Activated naive CD4-positive, alpha-beta T cell treated with anti-CD3 and anti-CD28 coated beads, Interleukin-2, amount 10 ng/mL, durations not matched to agents 7 days and 5 days (primary cell): ENCODE data around the gene OR10A6.

Experiments used
- CTCF ChIA-PET: fragments of 350-600 bp; sonication (Branson Sonifier 250); formaldehyde crosslinking; loops from one replicate; lab custom pipeline; 2021; ENCODE audit warnings: antibody characterized with exemption; lab: Charles Lee
- DNase-seq: peaks from one replicate; pipeline ENCODE4 v3.0.0-alpha.2; 2020
- H3K27ac Mint-ChIP-seq: one replicate; pipeline ENCODE4 v1.8.0; 2021; ENCODE audit warnings: mild to moderate bottlenecking, moderate library complexity, mixed read lengths
- H3K27me3 Mint-ChIP-seq: one replicate; pipeline ENCODE4 v1.8.0; 2021; ENCODE audit warnings: mild to moderate bottlenecking, mixed read lengths
- H3K36me3 Mint-ChIP-seq: one replicate; pipeline ENCODE4 v1.8.0; 2021; ENCODE audit warnings: mixed read lengths
- H3K4me1 Mint-ChIP-seq: one replicate; pipeline ENCODE4 v1.8.0; 2021; ENCODE audit warnings: mixed read lengths
- H3K4me3 Mint-ChIP-seq: one replicate; pipeline ENCODE4 v1.8.0; 2021; ENCODE audit warnings: mild to moderate bottlenecking, moderate library complexity, mixed read lengths
- H3K9me3 Mint-ChIP-seq: one replicate; pipeline ENCODE4 v1.8.0; 2021; ENCODE audit warnings: mixed read lengths

Gene OR10A6

DNA sequence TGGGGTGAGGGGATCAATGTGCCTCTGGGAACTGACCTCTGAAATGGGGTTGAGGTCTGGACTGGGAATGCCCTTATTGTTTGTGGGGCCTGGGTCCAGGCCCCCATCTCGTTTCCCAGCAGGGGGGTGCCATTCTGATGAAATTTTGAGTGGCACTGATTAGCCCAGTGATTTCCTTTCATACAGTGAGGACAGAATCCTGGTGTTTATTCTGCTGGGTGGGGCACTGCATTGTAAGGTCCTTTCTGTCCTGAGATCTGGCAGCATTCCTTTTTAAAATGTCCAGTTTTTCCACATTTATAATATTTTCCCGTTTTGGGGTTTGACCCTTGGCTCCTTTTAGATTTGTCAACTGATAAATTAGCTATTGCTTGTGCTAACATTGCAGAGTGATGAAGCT lies 27.1 kb downstream of the OR10A6 start:
- H3K9me3 Mint-ChIP-seq = no peaks in the 10 kb centered on the region
- no peaks in the 10 kb centered on the region for H3K4me1 Mint-ChIP-seq

DNA sequence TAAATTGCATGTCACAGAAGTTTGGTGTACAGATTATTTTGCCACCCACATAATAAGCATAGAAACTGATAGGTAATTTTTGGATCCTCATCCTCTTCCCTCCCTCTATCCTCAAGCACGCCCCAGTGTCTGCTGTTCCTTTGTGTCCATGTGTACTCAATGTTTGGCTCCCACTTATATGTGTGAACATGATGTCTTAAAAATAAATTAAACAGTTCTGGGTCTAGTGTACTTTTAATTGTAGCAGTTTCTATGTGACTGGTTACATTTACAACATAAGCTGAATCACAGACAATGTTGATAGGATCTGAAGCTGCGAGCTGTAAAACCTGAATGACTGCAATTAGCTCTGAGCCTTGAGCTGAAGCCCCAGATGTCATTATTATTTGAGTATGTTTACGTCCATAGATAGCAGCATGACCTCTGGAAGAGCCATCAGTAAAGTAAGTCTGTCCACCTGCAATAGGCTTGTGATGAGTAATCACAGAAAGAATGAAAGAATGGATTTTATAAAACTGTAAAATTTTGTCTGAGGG lies 29.7 kb downstream of the OR10A6 start:
- H3K4me1 Mint-ChIP-seq = no peaks in the 10 kb centered on the region
- DNase-seq = no peak
- no peak overlapping the region for H3K4me3 Mint-ChIP-seq
- H3K27ac Mint-ChIP-seq = no peak overlapping the region
- H3K27me3 Mint-ChIP-seq = peaks cover 3% of the 10 kb centered on the region
- CTCF ChIA-PET = no interaction called here
- no peaks in the 10 kb centered on the region for H3K9me3 Mint-ChIP-seq
- H3K36me3 Mint-ChIP-seq = no peaks in the 10 kb centered on the region

More for the DNA sequence above, 27.1 kb downstream of the OR10A6 start:
- CTCF ChIA-PET = no interaction called here
- no peaks in the 10 kb centered on the region for H3K36me3 Mint-ChIP-seq
- H3K4me3 Mint-ChIP-seq = no peak overlapping the region
- peaks cover 8% of the 10 kb centered on the region for H3K27me3 Mint-ChIP-seq
- no peak overlapping the region for H3K27ac Mint-ChIP-seq
- DNase-seq = no peak

DNA sequence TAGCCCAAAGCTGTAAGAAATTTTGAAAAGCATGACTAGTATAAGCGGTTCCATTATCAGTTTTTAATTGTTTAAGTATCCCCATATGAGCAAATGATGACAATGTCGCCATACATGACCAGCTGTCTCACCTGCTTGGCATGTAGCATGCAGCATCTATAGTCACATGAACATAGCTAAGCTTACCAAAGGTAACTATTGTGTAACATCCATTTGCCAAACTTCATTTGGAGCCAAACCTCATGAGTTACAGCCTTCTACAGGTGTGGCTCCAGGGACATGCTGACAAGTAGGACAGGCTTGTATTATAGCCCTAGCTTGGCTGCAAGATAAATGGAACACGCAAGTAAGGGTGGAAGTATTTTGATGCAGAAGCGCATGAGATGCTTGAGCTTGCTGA lies 30.4 kb downstream of the OR10A6 start:
- H3K4me1 Mint-ChIP-seq = no peaks in the 10 kb centered on the region
- H3K9me3 Mint-ChIP-seq = no peaks in the 10 kb centered on the region
- no peak for DNase-seq
- CTCF ChIA-PET = no interaction called here
- H3K27me3 Mint-ChIP-seq = peaks cover 3% of the 10 kb centered on the region
- H3K36me3 Mint-ChIP-seq = no peaks in the 10 kb centered on the region
- H3K27ac Mint-ChIP-seq = no peak overlapping the region
- no peak overlapping the region for H3K4me3 Mint-ChIP-seq

DNA sequence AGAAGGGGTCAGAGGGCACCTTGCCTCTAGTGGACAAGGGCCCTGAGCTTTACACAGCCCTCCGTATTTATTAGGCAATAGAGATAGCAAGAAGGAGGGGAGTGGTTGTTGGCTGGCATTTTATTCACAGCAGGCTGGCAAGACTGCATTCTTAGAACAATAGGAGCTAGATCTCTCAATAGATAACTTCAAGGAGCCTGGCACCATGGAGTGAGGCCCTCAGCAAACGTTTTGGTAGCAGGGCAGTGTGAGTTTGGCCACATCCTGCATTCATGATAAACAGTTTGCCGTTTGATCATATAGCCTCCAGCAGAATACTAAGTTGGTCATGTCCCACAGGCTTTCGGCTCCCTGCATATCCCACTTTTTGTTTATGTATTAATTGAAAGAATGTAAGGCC lies 31.6 kb downstream of the OR10A6 start:
- Mint-ChIP-seq H3K4me1 (no peaks in the 10 kb centered on the region), H3K36me3 (no peaks in the 10 kb centered on the region), H3K27ac (no peak overlapping the region), H3K9me3 (no peaks in the 10 kb centered on the region), H3K4me3 (no peak overlapping the region), H3K27me3 (no peaks in the 10 kb centered on the region)
- CTCF ChIA-PET = no interaction called here
- DNase-seq = no peak

DNA sequence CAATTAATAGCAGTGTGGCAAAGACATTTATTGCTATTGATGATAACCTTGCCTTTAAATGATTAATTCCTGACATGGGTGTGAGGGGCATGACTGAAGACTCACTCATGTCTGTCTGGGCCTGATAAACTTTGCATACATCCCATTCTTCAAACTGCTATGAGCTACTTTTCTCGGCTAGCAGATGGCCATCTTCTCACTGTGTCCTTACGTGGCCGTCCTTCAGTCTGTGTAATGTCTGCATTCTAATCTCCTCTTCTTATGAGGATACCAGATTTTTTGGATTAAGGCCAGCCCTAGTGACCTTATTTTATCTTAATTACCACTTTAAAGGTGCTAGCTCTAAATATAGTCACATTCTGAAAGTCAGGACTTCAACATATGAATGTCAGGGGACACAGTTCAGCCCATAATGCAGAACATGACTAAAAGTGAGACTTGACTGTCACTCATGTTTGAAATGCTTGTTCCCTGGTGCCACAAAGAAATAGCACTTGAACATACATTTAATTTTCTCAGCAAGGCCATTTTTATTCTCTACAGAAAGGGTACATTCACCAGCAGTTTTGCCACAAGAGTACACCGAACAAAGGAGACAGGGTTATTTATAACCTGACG lies 32.3 kb downstream of the OR10A6 start:
- Mint-ChIP-seq H3K27me3 (no peaks in the 10 kb centered on the region), H3K4me1 (no peaks in the 10 kb centered on the region), H3K9me3 (no peaks in the 10 kb centered on the region), H3K27ac (no peak overlapping the region), H3K4me3 (no peak overlapping the region), H3K36me3 (no peaks in the 10 kb centered on the region)
- no peak for DNase-seq
- CTCF ChIA-PET = no interaction called here

GRCh38 chr11:7896009-7896785 lies 34.9 kb downstream of the OR10A6 start:
- CTCF ChIA-PET = interaction anchor here (0.6 to 1.2 kb wide), 3 partner anchors 68 to 460 kb away, joined by 3 to 4 read pairs (median 3); partner anchors contain the start of gene EIF3F
- Mint-ChIP-seq H3K4me3 (no peak overlapping the region), H3K36me3 (no peaks in the 10 kb centered on the region)

GRCh38 chr11:7894251-7894650 lies 36.8 kb downstream of the OR10A6 start:
- DNase-seq = no peak
- CTCF ChIA-PET = interaction anchor here (3.1 kb wide), 1 partner anchor 205 kb away, joined by 15 read pairs; no protein-coding TSS in a partner anchor
- Mint-ChIP-seq H3K36me3 (no peaks in the 10 kb centered on the region), H3K4me1 (no peaks in the 10 kb centered on the region), H3K4me3 (no peak overlapping the region), H3K27ac (no peak overlapping the region), H3K27me3 (peaks cover 7% of the 10 kb centered on the region), H3K9me3 (no peaks in the 10 kb centered on the region)

More at GRCh38 chr11:7896009-7896785, 34.9 kb downstream of the OR10A6 start:
- H3K27me3 Mint-ChIP-seq = no peaks in the 10 kb centered on the region
- H3K9me3 Mint-ChIP-seq = no peaks in the 10 kb centered on the region
- no peaks in the 10 kb centered on the region for H3K4me1 Mint-ChIP-seq
- H3K27ac Mint-ChIP-seq = no peak overlapping the region
- no peak for DNase-seq

- Mint-ChIP-seq H3K9me3 (no peaks in the 10 kb centered on the region), H3K4me3 (no peak overlapping the region), H3K4me1 (no peaks in the 10 kb centered on the region), H3K27ac (no peak overlapping the region), H3K36me3 (no peaks in the 10 kb centered on the region), H3K27me3 (peaks cover 9% of the 10 kb centered on the region)
- no peak for DNase-seq
- CTCF ChIA-PET = interaction anchor here (1.1 to 3.1 kb wide), 4 partner anchors 13 to 205 kb away, joined by 6 to 30 read pairs (median 11); partner anchors contain the start of gene EIF3F
Observed at GRCh38 chr11:7893796-7894195, 37.3 kb downstream of the OR10A6 start.

DNA sequence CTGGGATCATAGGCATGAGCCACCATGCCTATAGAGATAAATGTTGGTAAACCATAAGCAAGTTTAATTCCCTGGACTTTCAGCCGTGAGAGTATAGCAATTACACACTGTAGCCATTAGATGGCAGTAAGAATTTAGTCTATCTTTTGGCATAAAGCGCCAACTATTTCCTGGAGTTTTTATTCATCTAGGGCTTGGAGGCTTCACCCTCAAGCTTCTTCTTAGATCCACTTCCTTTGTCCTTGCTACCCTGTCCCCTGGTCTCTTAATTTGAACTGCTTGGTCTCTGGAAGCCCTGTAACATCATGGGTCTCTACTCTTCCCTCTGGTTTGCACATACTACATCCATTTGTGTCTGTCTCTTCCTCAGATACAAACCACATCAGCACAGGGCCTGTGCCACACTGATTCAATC lies 38.2 kb downstream of the OR10A6 start:
- H3K36me3 Mint-ChIP-seq = no peaks in the 10 kb centered on the region
- H3K4me1 Mint-ChIP-seq = no peaks in the 10 kb centered on the region
- H3K4me3 Mint-ChIP-seq = no peak overlapping the region
- H3K27me3 Mint-ChIP-seq = peaks cover 9% of the 10 kb centered on the region
- no peak for DNase-seq
- no peak overlapping the region for H3K27ac Mint-ChIP-seq
- CTCF ChIA-PET = interaction anchor here (1.0 to 3.1 kb wide), 8 partner anchors 14 to 206 kb away, joined by 3 to 30 read pairs (median 5); partner anchors contain the start of gene EIF3F
- no peaks in the 10 kb centered on the region for H3K9me3 Mint-ChIP-seq

DNA sequence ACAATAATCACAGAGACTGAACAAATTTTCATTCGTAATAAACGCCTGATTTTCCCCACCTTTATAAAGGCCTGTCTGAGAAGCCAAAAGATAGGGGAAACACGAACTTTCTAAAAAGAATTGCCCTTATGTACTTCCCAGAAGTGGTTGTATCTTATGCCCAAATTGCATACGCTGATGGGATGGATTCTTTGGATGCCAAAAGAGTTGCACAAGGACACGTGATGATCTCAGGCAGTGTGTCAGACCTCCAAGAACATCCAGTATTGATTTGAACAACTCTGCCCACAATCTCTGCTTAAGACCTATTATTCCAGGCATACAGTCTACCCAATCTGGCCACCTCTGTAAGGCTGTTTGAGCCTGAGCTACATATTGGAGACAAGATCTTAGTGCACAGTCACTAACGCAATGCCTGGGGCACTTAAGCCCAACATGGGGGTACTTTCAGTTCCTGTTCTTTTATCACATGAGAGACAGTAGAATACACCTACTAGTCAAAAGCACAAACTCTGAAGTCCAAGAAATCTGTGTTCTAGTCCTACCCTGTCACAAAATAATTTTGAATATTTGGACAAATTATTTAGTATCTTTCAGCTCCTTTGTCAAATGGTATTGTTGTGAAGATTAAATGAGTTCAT lies 38.9 kb downstream of the OR10A6 start:
- Mint-ChIP-seq H3K4me3 (no peak overlapping the region), H3K36me3 (no peaks in the 10 kb centered on the region), H3K9me3 (no peaks in the 10 kb centered on the region), H3K27ac (no peak overlapping the region), H3K27me3 (peaks cover 9% of the 10 kb centered on the region), H3K4me1 (no peaks in the 10 kb centered on the region)
- DNase-seq = no peak
- CTCF ChIA-PET = interaction anchor here (1.0 to 3.1 kb wide), 7 partner anchors 14 to 207 kb away, joined by 3 to 30 read pairs (median 4); partner anchors contain the start of gene EIF3F

- Mint-ChIP-seq H3K27ac (no peak overlapping the region), H3K4me3 (no peak overlapping the region), H3K36me3 (no peaks in the 10 kb centered on the region), H3K27me3 (peaks cover 9% of the 10 kb centered on the region), H3K4me1 (no peaks in the 10 kb centered on the region), H3K9me3 (no peaks in the 10 kb centered on the region)
- CTCF ChIA-PET = interaction anchor here (0.7 to 1.9 kb wide), 3 partner anchors 96 to 208 kb away, joined by 3 to 13 read pairs (median 5); partner anchors contain the start of gene EIF3F
- no peak for DNase-seq
Observed at GRCh38 chr11:7890417-7891172, 40.5 kb downstream of the OR10A6 start.

- CTCF ChIA-PET = interaction anchor here (0.7 to 1.9 kb wide), 3 partner anchors 97 to 209 kb away, joined by 3 to 13 read pairs (median 5); partner anchors contain the start of gene EIF3F
- Mint-ChIP-seq H3K4me1 (no peaks in the 10 kb centered on the region), H3K4me3 (no peak overlapping the region), H3K36me3 (no peaks in the 10 kb centered on the region), H3K27me3 (peaks cover 9% of the 10 kb centered on the region), H3K9me3 (no peaks in the 10 kb centered on the region), H3K27ac (no peak overlapping the region)
- DNase-seq = no peak
Observed at GRCh38 chr11:7889985-7890384, 41.1 kb downstream of the OR10A6 start.

DNA sequence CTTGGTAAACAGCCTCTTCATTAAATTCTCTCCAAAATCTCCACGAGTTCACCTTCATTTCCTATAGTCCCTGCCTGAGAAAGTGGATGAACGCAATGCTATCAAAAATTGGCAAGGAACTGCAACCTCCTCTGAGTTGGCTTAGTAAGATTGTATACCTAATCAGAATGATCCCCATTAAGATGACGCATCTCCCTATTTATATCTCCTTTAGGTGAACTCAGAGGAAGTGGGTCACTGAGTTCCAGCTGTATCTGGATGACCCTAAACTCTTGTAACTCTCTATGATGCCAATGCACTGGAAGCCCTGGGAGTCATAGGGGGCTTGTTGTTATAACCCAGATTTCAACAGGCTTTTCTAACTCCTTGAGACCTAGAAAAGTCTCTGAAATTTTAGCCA lies 48.2 kb downstream of the OR10A6 start:
- no peak for DNase-seq
- H3K36me3 Mint-ChIP-seq = no peaks in the 10 kb centered on the region
- CTCF ChIA-PET = no interaction called here
- H3K4me3 Mint-ChIP-seq = no peak overlapping the region
- H3K27ac Mint-ChIP-seq = no peak overlapping the region
- H3K4me1 Mint-ChIP-seq = no peaks in the 10 kb centered on the region
- H3K9me3 Mint-ChIP-seq = no peaks in the 10 kb centered on the region
- H3K27me3 Mint-ChIP-seq = peaks cover 14% of the 10 kb centered on the region
